ENCODE results near the gene SLC35A3.

SLC35A3 gene

GRCh38 chr1:99992760-99993467, 23.1 kb downstream of the SLC35A3 start:
- no peak for TF ChIP-seq CTCF (IDR thresholded peaks at IDR 0.05)
- no peak for TF ChIP-seq ZFX (IDR thresholded peaks at IDR 0.05; ENCODE audit: borderline replicate concordance)
- H3K27ac ChIP-seq: no peak overlapping the region

DNA sequence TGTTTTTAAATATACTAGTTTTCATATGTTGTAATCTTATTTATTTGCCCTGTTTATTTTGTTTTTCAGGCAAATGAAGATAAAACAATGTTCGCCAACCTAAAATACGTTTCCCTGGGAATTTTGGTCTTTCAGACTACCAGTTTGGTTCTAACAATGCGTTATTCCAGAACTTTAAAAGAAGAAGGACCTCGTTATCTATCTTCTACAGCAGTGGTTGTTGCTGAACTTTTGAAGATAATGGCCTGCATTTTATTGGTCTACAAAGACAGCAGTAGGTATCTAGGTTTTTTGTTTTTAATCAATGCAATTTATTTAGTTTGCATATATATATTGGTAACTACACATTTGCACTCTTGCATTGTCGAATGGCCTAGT, 23.7 kb downstream of the SLC35A3 start:
- TF ChIP-seq ZFX (IDR thresholded peaks at IDR 0.05; ENCODE audit: borderline replicate concordance) (no peak), CTCF (IDR thresholded peaks at IDR 0.05) (no peak)
- H3K27ac ChIP-seq: no peak overlapping the region

DNA sequence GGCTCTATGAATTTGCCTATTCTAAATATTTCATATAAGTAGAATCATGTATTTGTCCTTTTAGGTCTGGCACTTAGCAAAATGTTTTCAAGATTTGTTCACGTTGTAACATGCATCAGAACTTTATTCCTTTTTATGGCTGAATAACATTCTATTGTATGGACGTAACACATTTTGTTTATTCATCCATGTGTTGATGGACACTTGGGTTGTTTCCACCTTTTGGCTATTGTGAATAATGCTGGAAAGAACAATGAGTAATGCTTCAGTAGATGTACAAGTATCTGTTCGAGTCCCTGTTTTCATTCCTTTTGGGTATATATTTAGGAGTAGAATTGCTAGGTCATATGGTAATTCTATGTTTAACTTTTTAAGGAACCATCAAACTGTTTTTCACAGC, 24.7 kb downstream of the SLC35A3 start:
- no peak overlapping the region for H3K27ac ChIP-seq
- TF ChIP-seq ZFX (IDR thresholded peaks at IDR 0.05; ENCODE audit: borderline replicate concordance) (no peak), CTCF (IDR thresholded peaks at IDR 0.05) (no peak)

- no peak overlapping the region for H3K27ac ChIP-seq
- TF ChIP-seq CTCF (IDR thresholded peaks at IDR 0.05): no peak
- no peak for TF ChIP-seq ZFX (IDR thresholded peaks at IDR 0.05; ENCODE audit: borderline replicate concordance)
Measured at GRCh38 chr1:99996951-99997350, 27.2 kb downstream of the SLC35A3 start.

- H3K27ac ChIP-seq: no peak overlapping the region
- TF ChIP-seq ZFX (IDR thresholded peaks at IDR 0.05; ENCODE audit: borderline replicate concordance): no peak
- no peak for TF ChIP-seq CTCF (IDR thresholded peaks at IDR 0.05)
Measured at GRCh38 chr1:100001462-100001861, 31.7 kb downstream of the SLC35A3 start.

DNA sequence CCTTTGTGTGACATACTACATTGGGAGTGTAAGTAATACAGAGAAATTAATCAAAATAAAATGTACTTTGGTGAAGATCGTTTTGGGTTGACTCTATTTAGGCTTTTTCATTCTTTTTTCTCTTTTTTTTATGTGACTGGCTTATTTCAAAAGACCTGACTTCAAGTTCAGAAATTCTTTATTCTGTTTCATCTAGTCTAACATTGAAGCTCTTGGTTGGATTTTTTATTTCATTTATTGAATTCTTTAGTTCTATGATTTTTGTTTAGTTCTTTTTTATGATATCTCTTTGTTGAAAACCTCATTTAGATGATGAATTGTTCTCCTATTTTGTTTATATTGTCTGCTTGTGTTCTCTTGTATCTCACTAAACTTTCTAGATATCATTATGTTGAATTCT, 35.6 kb downstream of the SLC35A3 start:
- TF ChIP-seq ZFX (IDR thresholded peaks at IDR 0.05; ENCODE audit: borderline replicate concordance) (no peak), CTCF (IDR thresholded peaks at IDR 0.05) (no peak)
- no peak overlapping the region for H3K27ac ChIP-seq

DNA sequence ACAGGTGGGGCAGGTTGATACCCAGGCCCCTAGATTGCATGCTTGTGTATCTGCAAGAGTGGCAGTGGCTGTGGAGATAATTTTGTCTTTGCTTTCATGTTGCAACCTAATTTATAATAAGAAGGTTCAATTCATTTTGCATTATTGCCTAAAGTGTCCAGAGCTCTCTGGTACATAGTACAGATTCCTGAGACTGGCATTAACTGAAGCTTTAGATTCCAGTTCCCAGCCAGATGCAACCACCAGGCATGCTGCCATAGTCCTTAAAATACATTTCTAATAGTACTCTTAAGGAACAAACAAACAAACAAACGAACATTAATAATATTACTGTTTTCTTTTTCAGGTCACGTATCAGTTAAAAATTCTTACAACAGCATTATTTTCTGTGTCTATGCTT, 36.9 kb downstream of the SLC35A3 start:
- no peak for TF ChIP-seq CTCF (IDR thresholded peaks at IDR 0.05)
- no peak for TF ChIP-seq ZFX (IDR thresholded peaks at IDR 0.05; ENCODE audit: borderline replicate concordance)
- no peak overlapping the region for H3K27ac ChIP-seq
